ENCODE data around the gene EFHC2. TPM values are rescaled to one million over a fixed set of nuclear protein-coding genes. Genes with fewer than 3 reads are reported as not detected.

Gene EFHC2
- total and polyA plus RNA-seq, 4 donors, result 0.08 to 0.56 TPM; not detected in 2

DNA sequence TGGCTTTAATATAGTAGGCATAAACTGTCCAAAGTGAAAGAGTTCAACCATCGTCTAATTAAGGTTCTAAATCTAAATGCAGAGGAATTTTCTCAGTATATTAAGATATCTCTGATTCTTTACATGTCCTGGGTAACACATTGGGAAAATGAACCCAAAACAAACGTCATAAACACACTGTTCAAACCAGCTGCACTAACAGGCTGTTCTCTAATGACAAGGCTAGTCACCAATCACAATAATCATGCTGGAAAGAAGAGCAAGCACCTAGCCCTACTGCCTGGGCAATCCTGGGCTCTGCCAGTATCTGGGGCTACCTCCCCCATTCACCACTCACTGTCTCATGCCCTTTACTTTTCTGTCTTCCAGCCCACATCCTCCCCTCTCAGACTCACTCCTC, 107.9 kb downstream of the EFHC2 start:
- Histone ChIP-seq H3K27ac (ENCODE audit: low read depth in 1 of 2, low read length in 2 of 2) (no peak overlapping the region), H3K9ac (ENCODE audit: low read depth in 1 of 2, low read length in 2 of 2) (no peak overlapping the region), H3K4me3 (ENCODE audit: low read depth in 1 of 3, low read length in 3 of 3) (no peak overlapping the region), H3K9me3 (ENCODE audit: control insufficient read depth in 4 of 4, low read length in 3 of 4) (no peaks in the 10 kb centered on the region), H3K36me3 (ENCODE audit: control insufficient read depth in 4 of 4, insufficient read depth in 3 of 4, low read depth in 1 of 4, low read length in 3 of 4) (no peaks in the 10 kb centered on the region), H3K27me3 (ENCODE audit: control insufficient read depth in 4 of 4, insufficient read depth in 4 of 4, low read length in 3 of 4) (no peaks in the 10 kb centered on the region), H3K4me1 (ENCODE audit: control insufficient read depth in 4 of 4, insufficient read depth in 4 of 4, low read length in 3 of 4) (no peaks in the 10 kb centered on the region)
- 61% methylated on average over 2 of the region's 2 CpGs for WGBS
- TF ChIP-seq HNF4A (conservative IDR thresholded peaks at IDR 0.05) (no peak), YY1 (IDR thresholded peaks at IDR 0.05) (no peak), HNF4G (IDR thresholded peaks at IDR 0.05) (no peak), NR2F2 (IDR thresholded peaks at IDR 0.05) (no peak), RXRA (IDR thresholded peaks at IDR 0.05) (no peak), JUND (IDR thresholded peaks at IDR 0.05) (no peak), FOXA1 (IDR thresholded peaks at IDR 0.05) (no peak), SP1 (IDR thresholded peaks at IDR 0.05) (no peak), GABPA (IDR thresholded peaks at IDR 0.05 in 1 of 2, conservative IDR thresholded peaks at IDR 0.05 in 1 of 2) (no peak)
- TF ChIP-seq, protein P1, sequence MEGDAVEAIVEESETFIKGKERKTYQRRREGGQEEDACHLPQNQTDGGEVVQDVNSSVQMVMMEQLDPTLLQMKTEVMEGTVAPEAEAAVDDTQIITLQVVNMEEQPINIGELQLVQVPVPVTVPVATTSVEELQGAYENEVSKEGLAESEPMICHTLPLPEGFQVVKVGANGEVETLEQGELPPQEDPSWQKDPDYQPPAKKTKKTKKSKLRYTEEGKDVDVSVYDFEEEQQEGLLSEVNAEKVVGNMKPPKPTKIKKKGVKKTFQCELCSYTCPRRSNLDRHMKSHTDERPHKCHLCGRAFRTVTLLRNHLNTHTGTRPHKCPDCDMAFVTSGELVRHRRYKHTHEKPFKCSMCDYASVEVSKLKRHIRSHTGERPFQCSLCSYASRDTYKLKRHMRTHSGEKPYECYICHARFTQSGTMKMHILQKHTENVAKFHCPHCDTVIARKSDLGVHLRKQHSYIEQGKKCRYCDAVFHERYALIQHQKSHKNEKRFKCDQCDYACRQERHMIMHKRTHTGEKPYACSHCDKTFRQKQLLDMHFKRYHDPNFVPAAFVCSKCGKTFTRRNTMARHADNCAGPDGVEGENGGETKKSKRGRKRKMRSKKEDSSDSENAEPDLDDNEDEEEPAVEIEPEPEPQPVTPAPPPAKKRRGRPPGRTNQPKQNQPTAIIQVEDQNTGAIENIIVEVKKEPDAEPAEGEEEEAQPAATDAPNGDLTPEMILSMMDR (IDR thresholded peaks at IDR 0.05; ENCODE audit: low read depth, low read length, missing input control), result no peak
- TF ChIP-seq, protein P2, sequence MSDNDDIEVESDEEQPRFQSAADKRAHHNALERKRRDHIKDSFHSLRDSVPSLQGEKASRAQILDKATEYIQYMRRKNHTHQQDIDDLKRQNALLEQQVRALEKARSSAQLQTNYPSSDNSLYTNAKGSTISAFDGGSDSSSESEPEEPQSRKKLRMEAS (IDR thresholded peaks at IDR 0.05), result no peak
- TF ChIP-seq, protein P3, sequence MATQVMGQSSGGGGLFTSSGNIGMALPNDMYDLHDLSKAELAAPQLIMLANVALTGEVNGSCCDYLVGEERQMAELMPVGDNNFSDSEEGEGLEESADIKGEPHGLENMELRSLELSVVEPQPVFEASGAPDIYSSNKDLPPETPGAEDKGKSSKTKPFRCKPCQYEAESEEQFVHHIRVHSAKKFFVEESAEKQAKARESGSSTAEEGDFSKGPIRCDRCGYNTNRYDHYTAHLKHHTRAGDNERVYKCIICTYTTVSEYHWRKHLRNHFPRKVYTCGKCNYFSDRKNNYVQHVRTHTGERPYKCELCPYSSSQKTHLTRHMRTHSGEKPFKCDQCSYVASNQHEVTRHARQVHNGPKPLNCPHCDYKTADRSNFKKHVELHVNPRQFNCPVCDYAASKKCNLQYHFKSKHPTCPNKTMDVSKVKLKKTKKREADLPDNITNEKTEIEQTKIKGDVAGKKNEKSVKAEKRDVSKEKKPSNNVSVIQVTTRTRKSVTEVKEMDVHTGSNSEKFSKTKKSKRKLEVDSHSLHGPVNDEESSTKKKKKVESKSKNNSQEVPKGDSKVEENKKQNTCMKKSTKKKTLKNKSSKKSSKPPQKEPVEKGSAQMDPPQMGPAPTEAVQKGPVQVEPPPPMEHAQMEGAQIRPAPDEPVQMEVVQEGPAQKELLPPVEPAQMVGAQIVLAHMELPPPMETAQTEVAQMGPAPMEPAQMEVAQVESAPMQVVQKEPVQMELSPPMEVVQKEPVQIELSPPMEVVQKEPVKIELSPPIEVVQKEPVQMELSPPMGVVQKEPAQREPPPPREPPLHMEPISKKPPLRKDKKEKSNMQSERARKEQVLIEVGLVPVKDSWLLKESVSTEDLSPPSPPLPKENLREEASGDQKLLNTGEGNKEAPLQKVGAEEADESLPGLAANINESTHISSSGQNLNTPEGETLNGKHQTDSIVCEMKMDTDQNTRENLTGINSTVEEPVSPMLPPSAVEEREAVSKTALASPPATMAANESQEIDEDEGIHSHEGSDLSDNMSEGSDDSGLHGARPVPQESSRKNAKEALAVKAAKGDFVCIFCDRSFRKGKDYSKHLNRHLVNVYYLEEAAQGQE (IDR thresholded peaks at IDR 0.05), result no peak
- TF ChIP-seq, protein P4, sequence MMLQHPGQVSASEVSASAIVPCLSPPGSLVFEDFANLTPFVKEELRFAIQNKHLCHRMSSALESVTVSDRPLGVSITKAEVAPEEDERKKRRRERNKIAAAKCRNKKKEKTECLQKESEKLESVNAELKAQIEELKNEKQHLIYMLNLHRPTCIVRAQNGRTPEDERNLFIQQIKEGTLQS (IDR thresholded peaks at IDR 0.05), result no peak
- TF ChIP-seq, protein P5, sequence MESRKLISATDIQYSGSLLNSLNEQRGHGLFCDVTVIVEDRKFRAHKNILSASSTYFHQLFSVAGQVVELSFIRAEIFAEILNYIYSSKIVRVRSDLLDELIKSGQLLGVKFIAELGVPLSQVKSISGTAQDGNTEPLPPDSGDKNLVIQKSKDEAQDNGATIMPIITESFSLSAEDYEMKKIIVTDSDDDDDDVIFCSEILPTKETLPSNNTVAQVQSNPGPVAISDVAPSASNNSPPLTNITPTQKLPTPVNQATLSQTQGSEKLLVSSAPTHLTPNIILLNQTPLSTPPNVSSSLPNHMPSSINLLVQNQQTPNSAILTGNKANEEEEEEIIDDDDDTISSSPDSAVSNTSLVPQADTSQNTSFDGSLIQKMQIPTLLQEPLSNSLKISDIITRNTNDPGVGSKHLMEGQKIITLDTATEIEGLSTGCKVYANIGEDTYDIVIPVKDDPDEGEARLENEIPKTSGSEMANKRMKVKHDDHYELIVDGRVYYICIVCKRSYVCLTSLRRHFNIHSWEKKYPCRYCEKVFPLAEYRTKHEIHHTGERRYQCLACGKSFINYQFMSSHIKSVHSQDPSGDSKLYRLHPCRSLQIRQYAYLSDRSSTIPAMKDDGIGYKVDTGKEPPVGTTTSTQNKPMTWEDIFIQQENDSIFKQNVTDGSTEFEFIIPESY (IDR thresholded peaks at IDR 0.05), result no peak
- DNase-seq (ENCODE audit: low spot score), result no peak

DNA sequence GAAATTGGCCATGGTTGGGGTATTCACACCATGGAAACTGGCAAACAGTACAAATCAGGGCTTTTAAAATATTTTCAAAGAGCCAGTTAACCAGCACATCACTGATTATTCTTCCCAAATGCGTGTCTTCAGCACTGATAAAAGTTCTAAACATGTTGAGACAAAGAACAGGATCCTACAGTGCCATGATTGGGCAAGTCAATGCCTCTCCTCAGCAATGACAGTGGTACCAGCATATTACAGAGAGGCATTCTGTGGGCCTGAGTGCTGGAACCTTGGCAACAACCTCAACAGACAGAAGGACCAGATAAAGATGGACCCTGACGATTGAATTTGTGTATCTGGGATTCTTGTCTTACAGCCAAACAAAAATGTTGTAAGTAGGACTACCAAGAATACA, 108.9 kb downstream of the EFHC2 start:
- Histone ChIP-seq H3K36me3 (ENCODE audit: control insufficient read depth in 4 of 4, insufficient read depth in 3 of 4, low read depth in 1 of 4, low read length in 3 of 4) (no peaks in the 10 kb centered on the region), H3K27ac (ENCODE audit: low read depth in 1 of 2, low read length in 2 of 2) (no peak overlapping the region), H3K9me3 (ENCODE audit: control insufficient read depth in 4 of 4, low read length in 3 of 4) (no peaks in the 10 kb centered on the region), H3K9ac (ENCODE audit: low read depth in 1 of 2, low read length in 2 of 2) (no peak overlapping the region), H3K27me3 (ENCODE audit: control insufficient read depth in 4 of 4, insufficient read depth in 4 of 4, low read length in 3 of 4) (no peaks in the 10 kb centered on the region), H3K4me1 (ENCODE audit: control insufficient read depth in 4 of 4, insufficient read depth in 4 of 4, low read length in 3 of 4) (no peaks in the 10 kb centered on the region), H3K4me3 (ENCODE audit: low read depth in 1 of 3, low read length in 3 of 3) (no peak overlapping the region)
- no peak for DNase-seq (ENCODE audit: low spot score)
- TF ChIP-seq HNF4G (IDR thresholded peaks at IDR 0.05), result no peak
- WGBS, result 69% methylated on average over 2 of the region's 2 CpGs

All from liver (tissue), 9 donors.